ENCODE results near the gene VPS52.

Gene VPS52, protein sequence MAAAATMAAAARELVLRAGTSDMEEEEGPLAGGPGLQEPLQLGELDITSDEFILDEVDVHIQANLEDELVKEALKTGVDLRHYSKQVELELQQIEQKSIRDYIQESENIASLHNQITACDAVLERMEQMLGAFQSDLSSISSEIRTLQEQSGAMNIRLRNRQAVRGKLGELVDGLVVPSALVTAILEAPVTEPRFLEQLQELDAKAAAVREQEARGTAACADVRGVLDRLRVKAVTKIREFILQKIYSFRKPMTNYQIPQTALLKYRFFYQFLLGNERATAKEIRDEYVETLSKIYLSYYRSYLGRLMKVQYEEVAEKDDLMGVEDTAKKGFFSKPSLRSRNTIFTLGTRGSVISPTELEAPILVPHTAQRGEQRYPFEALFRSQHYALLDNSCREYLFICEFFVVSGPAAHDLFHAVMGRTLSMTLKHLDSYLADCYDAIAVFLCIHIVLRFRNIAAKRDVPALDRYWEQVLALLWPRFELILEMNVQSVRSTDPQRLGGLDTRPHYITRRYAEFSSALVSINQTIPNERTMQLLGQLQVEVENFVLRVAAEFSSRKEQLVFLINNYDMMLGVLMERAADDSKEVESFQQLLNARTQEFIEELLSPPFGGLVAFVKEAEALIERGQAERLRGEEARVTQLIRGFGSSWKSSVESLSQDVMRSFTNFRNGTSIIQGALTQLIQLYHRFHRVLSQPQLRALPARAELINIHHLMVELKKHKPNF

DNA sequence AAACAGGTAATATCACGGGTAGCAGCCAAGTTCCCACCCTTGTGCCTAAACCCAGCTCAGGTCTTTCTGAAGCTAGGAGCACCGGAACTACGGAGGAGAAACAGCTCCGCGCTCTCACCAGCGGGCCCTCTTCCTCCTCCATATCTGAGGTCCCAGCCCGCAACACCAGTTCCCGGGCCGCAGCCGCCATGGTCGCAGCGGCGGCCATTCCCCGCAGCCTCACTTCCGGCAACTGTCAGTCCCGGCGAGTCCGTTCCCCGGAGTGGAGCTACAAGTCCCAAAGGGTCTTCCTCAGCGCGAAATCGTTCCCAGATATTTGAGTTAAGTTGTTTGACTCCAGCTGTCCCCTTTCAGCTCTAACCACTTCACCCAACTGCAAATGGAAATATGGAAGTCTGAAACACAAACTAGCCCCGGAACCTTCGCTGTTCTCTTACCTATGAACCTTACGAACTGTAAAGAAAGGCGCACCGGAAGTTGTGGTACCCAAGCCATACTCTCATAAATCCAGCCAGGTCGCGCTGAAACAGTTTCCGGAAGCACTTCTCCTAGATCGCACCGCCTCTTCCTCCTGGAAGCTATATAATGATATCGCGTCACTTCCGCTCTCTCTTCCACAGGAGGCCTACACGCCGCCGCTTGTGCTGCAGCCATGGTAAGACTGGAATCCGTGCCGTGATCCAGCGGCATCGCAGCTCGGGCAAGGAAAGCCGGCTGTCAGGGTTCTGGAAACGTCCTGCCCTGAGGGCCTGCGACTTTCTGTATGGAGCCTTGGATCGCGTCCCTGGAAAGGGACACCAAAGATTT is at the start of gene VPS52, which contains the start of gene RPS18:
VPS52 (minus strand) TSS at position 409 of the 807 bp plus-strand sequence; CDS start at position 208, 201 bp downstream.
RPS18 (plus strand) TSS at position 608 of the 807 bp plus-strand sequence; CDS start at position 653, 45 bp downstream.
- peak; percentile 99 for DNase-seq (ENCODE audit: low read depth, low spot score)

DNA sequence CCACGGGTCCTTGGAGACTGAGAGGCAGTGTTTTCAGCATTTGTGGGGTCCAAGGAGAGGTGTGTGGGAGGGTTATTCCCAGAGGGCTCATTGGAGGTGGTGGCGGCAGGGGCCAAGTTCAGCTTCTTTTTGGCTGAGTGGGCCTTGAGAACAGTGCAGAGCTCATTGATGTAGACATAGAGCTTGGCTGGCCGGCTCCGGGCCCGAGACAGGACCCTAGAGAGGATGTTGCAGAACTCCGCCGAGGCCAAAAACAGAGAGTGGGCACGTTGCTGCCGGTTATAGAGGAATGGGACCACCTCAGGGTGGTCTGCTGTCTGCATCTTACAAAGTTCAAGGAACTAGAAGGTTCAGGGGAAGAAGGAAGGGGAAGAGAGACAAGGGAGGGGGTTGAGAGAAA is 49.6 kb upstream of the VPS52 start:
- DNase-seq (ENCODE audit: low read depth, low spot score), result no peak

DNA sequence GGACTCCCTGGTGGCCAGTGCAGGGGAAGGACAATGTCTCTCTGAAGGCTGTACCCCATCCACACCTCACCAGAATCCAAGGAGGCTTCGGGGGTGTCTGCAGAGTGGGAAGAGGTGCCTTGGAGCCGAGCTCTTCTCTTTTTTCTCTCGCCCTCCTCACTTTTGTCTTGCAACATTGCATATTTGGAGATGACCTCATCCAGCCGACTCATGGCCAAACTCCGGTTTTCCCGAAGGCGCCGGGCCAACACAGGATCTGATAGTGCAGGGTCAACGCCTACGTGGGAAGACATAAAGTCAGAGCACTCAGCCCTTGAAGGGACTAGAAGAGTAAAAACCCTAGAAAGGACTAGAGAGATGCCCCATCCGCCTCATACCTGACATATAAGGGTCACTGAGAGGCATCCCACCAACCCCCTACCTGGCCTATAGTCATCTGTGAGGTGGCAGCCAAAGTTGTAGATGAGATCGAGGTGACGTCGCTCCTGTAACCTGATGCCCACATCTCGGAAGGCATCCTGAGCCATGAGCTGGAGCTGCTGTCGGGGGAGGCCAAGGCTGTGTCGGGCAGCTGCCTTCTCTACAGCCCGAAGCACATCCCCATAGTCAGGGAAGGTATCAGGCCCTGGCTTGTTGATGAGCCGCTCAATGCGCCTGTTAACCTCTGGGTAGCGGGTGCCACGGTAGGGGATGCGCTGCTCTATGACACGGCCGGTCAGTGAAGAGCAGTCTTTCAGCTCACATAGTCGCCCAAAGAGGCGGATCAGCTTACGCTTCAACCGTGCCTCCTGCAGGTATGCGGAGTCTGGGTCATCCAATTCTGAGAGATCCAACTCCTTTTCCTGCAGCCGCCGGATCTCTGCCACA is 48.9 kb upstream of the VPS52 start:
- no peak for DNase-seq (ENCODE audit: low read depth, low spot score)

DNA sequence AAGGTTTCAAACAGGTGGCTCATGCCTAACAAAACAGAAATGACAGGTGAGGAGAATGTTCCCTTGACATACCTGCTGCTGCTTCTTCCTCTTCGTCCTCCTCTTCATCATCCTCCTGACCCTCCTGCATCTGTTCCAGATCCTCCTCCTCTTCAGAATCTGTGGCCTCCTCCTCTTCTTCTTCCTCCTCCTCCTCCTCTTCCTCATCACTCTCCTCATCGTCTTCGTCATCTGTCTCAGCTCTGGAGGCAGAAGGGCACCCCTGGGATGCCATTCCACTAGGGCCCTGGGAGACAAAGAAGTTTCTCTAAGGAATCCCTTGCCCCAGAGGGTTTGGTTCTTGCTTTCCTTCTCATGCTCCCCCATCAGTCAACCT is 48.3 kb upstream of the VPS52 start:
- no peak for DNase-seq (ENCODE audit: low read depth, low spot score)

DNA sequence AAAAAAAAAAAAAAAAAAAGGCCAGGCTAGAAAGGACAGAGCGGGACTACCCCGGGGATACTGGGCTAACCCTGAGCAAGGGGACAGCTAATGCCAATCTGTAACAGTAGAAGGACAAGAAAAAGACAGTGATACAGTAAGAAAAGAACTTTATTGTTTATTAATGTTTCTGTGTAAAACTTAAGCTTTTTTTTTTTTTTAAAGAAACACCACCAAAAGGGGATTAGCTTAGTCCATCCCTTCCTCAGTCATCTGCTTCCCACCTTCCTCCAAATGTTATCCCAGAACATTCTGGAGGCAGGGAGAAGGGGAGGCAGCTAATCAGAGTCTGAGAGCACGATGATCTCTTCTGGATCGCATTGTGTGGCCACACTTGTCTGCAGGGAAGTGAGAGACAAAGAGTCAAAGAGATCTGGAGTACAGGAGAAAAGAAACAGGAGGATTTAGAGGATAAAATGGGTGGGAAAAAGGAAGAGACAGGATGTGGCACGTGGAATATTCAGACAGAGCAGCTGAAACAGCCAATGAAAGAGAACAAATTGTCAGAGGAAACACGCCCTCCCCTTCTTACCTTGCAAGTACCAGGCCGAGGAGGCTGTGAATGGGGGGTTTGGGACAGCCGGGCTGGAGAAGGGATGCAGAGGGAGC is 46.9 kb upstream of the VPS52 start:
- DNase-seq (ENCODE audit: low read depth, low spot score), result no peak

DNA sequence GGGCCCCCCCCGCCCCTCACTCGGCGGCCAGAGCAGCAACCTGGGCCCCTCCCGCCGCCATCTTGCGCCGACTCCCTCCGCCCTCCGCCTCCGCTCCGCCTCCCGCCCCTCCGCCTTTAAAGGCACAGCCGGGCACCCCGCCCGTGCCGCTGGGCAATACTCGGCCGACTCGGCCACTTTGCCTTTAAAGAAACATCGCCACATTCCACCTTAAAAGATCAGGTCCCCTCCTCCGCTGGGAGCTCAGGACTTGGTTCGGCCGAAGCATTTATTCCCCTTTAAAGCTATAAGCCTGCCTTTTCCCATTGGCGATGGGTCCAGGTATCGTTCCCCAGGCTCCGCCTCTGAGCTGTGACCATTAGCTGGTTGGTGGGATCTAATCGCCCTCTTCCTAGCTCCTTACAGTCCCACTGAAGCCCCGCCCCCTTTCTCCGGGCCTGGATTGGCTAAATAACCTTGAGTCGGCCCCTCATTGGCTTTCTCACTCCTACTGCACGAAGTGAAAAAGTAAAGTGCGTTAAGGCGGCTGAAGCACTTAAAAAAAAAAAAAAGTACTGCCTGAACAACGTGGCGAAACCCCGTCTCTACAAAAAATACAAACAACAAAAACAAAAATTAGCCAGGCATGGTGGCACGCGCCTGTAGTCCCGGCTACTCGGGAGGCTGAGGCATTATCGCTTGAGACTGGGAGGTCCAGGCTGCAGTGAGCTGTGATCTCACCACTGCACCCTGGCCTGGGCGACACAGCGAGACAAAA is 46.2 kb upstream of the VPS52 start, which contains the start of gene ZBTB22:
ZBTB22 (minus strand) TSS at position 76 of the 757 bp plus-strand sequence. CDS start 828 bp downstream, outside the sequence.
- peak; percentile 94 for DNase-seq (ENCODE audit: low read depth, low spot score)

DNA sequence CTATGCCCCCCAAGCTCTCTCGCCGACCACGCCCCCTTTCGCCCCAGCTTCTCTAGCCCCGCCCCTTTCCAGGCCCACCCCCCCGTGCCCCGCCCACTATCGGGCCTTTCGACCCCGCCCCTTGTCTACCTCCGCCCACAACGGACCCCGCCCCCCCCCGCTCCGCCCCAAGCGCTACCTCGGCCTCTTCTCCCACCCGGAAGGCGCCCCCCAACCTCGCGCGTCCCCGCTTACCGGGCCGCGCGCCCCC is 45.7 kb upstream of the VPS52 start:
- DNase-seq (ENCODE audit: low read depth, low spot score), result no peak

DNA sequence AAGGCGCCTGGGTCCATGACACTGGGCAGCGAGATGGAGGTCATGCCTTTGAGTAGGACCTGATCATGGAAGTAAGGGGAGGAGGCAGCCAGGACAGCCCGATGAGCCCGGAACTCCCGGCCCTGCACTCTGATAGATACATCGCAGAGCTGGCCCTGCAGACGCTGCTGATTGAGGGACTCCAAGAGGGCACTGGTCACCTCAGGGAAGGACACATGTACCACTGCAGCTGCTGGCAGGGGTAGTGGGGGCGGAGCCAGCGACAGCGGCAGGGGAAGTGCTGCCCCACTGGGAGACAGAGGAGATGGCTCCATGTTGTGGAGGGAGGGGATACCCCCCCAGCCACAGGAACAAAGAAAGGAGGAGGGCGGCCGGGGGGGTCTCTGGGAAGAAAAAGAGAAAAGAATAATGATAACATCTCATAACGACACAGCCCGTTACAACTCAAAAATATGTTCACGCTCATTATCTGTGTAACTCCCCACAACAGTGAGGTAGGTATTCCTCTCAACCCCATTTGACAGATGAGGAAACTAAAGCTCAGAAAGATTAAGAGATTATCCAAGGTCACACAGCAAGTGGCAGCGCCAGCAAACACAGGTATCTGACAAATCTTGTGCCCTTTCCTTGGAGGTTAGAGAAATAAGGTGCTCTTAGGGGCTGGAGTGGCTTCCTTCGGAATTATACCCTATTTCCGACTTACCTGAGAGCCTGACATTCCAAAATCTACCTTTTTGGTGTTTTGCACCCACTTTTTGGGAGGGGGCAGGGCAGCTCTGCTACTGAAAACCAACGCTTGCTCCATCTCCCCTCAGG is 45.1 kb upstream of the VPS52 start:
- DNase-seq (ENCODE audit: low read depth, low spot score), result no peak

DNA sequence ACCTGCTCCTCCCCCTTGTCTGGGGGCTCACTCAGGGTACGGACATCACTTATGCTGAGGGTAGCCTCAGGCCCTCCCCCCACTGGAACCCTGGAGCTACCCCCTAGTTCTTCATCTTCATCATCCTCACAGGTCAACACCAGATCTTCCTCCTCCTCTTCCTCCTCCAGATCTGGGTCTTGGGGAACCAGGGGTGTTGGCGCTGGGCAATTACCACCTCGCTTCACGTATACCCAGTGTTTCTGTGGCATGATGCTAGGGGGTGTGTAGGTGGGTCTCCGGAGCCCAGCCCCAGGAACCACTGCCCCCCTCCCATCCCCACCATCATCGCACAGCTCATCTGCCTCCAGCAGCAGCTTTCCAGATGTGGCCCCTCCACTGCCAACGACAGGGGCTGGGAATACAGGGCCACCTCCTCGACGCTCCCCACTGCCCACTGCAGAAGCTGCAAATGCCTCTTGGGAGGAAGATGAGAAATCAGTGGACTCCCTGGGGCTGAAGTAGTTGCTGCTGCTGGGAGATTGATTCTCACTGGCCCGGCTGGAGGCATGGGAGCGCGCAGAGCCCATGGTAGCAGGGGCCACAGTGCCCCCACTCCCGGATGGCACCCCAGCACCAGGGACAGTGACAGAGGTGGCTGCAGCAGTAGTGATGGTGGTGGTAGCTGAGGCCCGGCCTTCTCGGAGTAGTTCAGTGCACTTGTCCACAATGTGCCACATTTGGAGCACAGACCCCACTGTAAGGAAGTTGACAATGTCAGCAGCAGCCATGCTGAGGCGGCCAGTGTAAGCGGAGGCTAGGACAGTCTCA is 44.3 kb upstream of the VPS52 start:
- DNase-seq (ENCODE audit: low read depth, low spot score), result no peak

DNA sequence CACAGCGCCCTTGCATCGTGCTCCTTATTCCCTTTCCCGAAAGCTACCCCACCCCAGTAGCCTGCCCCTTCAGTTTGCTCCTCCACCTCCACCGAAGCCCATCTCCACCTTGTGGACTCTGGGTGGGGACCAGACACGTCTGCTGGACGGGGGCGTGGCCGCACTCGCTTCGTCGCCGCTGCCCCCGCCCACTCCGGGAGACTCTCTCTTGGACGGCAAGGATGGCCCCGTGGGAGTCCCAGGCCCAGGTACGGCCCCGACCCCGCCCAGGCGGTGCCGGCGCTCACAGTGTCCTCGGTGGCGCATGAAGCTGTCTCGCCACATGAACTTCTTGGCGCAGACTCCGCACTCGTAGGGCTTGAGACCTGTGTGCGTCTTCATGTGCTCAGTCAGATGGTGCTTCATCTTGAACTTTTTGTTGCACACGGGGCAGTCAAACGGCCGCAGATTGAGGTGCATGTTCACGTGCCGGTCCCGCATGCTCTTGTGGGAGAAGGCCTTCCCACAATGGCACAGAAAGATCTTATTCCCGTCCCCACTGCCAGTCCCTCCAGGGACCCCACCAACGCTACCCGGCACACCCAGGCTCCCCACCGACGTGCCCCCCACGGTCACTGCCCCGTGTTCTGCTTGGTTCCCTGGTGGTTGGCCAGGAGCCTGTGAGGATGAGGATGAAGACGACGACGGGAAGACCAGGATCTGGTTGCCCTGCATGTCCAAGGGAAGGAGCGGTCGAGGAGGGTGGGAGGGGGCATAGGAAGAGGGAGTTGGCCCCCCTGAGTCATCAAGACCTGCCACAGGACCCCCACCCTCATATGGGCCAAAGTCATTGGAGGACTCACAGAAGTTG is 43.5 kb upstream of the VPS52 start:
- DNase-seq (ENCODE audit: low read depth, low spot score), result no peak

DNA sequence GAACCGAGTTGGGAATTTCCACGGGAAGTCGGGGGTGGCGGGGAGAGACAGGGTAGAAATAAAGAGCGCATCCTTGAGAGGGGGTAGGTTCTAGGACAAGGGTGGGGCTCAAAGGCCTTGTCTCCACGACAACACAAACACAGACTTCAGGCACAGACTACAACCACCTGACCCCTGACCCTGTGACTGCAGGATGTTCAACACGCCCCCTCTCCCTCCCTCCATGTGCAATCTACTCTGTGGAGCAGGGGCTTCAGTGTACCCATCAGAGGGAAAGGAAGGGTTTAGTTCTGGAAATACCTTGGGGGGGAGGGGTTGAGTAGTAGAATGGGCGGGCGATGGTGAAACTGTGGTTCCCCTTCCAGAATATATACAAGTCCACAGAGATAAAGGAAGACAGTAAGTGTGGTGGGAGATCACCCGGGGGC is 42.9 kb upstream of the VPS52 start:
- no peak for DNase-seq (ENCODE audit: low read depth, low spot score)

DNA sequence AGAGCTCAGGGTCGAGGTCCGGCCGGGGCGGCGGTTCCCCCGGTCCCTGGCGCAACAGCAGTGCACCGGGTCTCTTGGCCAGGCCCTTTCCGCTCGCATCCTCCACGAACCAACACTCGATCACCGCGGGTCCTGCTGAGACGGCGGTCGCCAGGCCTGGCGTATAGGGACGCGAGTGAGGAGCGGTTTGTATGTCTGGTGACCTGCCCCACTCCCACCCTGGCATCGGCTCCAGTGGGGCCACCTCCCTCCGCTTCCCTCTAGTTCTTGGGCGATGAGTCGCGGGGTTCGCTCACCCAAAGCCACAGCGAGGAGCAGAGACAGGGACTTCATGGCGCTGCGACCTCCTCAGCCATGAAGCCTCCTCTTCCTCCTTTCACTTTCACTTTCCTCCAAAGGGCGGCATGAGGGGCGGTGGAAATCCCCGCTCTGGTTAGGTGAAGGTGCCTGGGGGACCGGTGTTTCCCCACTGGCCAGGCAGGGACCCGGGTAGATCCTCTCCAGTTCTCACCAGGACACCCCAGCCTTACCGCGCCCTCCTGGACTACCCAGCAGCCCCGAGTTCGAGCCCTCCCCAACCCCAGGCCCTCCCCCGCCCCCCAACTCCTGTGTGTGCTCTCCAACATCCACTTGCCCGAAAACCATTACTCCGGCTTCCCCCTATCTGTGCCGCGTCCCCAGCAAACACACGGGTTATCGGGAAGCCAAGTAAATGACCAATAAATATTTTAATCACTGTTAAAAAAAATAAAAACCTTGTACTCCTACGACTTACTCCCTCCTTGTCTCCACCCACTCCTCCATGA is 42.2 kb upstream of the VPS52 start, which contains the start of gene TAPBP:
TAPBP (minus strand) TSS at position 370 of the 806 bp plus-strand sequence; CDS start at position 333, 37 bp downstream.
- DNase-seq (ENCODE audit: low read depth, low spot score), result no peak

DNA sequence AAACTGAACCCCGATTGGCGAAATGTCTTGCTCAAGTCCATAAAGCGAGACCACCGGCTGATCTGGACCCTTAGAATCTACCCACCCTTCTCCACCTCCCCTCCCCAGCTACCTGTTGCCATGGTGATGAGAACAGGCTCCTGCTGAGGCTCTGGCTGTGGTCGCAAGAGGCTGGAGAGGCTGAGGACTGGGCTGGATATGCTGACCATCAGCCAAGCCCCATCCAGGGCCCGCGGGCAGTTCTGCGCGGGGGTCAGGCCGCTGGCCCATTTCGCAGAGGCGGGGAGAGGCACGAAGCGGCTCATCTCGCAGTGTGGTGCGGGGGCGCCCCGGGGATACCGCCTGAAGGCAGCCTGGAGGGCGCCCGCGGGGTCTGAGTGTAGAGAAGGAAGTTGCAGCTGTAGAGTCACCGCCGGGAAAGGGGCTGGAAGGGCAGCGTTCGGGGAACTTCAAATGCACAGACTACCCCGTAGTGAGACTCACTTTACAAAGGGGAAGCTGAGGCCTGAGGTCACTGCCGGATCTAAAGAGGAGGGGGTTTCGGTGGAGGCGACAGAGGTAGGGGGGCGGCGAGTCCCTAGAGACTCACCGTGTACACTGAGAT is 41.5 kb upstream of the VPS52 start:
- DNase-seq (ENCODE audit: low read depth, low spot score), result no peak

DNA sequence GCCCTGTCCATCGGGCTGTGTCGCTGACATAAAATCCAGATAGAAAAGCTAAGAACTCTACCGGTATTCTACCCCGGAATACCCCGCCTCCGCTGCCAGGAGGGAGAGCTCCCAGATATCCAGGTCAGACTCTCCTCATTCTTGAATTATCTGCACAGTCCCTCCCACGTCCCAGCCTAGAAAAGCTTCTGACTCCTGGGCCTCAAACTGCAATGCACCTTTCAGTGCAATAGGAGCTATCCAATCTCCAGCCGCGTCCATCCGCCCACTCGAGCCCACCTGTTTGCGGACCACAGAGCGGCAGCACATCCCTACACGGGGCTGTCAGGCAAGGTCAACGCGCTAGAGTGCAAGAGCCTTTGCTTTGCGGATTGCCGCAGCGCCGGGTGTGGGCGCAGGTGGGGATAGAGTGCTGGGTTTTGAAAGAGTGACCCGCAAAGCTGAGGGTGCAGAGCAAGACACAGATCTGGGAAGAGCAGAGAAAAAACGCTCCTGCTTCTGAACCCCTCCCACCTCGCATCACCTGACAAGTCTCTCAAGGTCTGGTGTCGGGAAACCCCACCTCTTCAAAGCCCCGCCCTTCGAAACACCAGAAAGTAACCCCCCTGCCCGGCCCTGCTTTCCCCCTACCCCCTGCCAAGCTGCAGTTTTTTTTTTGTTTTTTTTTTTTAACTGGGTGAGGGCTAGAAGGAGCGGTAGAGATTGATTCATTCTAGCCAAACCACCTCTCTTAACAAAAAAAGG is 40.9 kb upstream of the VPS52 start:
- no peak for DNase-seq (ENCODE audit: low read depth, low spot score)

DNA sequence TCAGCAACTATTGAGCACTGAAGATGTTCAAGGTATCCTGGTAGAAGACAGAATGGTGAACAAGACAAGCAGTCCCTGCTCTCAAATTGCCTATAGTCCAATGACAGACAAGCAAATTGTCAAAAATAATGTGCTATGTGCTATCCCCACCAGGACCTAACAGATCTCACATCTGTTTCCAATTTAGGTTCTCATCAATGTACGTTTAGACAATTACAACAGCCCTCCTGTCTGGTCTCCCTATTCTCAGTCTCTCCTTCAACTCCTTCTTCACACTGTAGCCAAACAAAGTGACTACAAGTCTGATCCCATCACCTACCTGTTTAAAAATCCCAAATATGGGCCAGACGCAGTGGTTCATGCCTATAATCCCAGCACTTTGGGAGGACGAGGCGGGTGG is 34.7 kb upstream of the VPS52 start:
- no peak for DNase-seq (ENCODE audit: low read depth, low spot score)

Measured in iPS DF 19.7 (cell line).